Measurements from ENCODE around the gene TMPRSS3.

Gene TMPRSS3

DNA sequence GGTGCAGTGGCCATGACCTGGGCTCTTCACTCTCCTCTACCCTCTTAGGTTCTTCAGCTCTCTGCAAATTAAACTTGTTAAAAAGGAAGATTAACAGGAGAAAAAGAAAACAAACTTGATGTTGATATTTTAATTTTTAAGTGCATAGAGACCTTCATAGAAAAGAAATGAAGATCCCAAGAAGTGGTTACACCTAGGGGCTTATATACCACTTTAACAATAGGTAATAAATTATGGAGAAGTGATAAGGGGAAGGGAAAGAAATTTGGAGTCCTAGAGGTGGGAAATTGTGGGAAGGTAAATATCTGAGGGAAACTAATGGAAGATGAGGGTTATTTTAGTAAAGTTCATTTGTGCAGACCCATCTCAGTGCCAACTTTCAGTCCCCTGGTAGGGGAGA is 64.2 kb downstream of the TMPRSS3 start:
- no peak for TF ChIP-seq ARNTL (CRISPR knock-in tag; IDR thresholded peaks at IDR 0.05; ENCODE audit: borderline replicate concordance, low read depth)
- TF ChIP-seq GLIS3 (CRISPR knock-in tag; IDR thresholded peaks at IDR 0.05): no peak
- TF ChIP-seq OSR1 (CRISPR knock-in tag; IDR thresholded peaks at IDR 0.05): no peak
- TF ChIP-seq ZNF565 (CRISPR knock-in tag; conservative IDR thresholded peaks at IDR 0.05; ENCODE audit: low read depth): no peak
- no peak for TF ChIP-seq ZC3H10 (CRISPR knock-in tag; IDR thresholded peaks at IDR 0.05)
- no peak for TF ChIP-seq ZFP3 (CRISPR knock-in tag; IDR thresholded peaks at IDR 0.05)
- TF ChIP-seq TOX (CRISPR knock-in tag; IDR thresholded peaks at IDR 0.05; ENCODE audit: borderline replicate concordance): no peak
- TF ChIP-seq, protein P1, sequence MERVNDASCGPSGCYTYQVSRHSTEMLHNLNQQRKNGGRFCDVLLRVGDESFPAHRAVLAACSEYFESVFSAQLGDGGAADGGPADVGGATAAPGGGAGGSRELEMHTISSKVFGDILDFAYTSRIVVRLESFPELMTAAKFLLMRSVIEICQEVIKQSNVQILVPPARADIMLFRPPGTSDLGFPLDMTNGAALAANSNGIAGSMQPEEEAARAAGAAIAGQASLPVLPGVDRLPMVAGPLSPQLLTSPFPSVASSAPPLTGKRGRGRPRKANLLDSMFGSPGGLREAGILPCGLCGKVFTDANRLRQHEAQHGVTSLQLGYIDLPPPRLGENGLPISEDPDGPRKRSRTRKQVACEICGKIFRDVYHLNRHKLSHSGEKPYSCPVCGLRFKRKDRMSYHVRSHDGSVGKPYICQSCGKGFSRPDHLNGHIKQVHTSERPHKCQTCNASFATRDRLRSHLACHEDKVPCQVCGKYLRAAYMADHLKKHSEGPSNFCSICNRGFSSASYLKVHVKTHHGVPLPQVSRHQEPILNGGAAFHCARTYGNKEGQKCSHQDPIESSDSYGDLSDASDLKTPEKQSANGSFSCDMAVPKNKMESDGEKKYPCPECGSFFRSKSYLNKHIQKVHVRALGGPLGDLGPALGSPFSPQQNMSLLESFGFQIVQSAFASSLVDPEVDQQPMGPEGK (CRISPR knock-in tag; IDR thresholded peaks at IDR 0.05; ENCODE audit: borderline replicate concordance): no peak
- no peak for TF ChIP-seq SNAI2 (CRISPR knock-in tag; IDR thresholded peaks at IDR 0.05)
- no peak for TF ChIP-seq CSRNP3 (CRISPR knock-in tag; IDR thresholded peaks at IDR 0.05)
- no peak for TF ChIP-seq BACH2 (CRISPR knock-in tag; IDR thresholded peaks at IDR 0.05; ENCODE audit: borderline replicate concordance)
- no peak for TF ChIP-seq ZNF8 (CRISPR knock-in tag; IDR thresholded peaks at IDR 0.05)
- TF ChIP-seq TCF4 (CRISPR knock-in tag; IDR thresholded peaks at IDR 0.05; ENCODE audit: borderline replicate concordance): no peak
- TF ChIP-seq, protein P2, sequence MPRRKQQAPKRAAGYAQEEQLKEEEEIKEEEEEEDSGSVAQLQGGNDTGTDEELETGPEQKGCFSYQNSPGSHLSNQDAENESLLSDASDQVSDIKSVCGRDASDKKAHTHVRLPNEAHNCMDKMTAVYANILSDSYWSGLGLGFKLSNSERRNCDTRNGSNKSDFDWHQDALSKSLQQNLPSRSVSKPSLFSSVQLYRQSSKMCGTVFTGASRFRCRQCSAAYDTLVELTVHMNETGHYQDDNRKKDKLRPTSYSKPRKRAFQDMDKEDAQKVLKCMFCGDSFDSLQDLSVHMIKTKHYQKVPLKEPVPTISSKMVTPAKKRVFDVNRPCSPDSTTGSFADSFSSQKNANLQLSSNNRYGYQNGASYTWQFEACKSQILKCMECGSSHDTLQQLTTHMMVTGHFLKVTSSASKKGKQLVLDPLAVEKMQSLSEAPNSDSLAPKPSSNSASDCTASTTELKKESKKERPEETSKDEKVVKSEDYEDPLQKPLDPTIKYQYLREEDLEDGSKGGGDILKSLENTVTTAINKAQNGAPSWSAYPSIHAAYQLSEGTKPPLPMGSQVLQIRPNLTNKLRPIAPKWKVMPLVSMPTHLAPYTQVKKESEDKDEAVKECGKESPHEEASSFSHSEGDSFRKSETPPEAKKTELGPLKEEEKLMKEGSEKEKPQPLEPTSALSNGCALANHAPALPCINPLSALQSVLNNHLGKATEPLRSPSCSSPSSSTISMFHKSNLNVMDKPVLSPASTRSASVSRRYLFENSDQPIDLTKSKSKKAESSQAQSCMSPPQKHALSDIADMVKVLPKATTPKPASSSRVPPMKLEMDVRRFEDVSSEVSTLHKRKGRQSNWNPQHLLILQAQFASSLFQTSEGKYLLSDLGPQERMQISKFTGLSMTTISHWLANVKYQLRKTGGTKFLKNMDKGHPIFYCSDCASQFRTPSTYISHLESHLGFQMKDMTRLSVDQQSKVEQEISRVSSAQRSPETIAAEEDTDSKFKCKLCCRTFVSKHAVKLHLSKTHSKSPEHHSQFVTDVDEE (CRISPR knock-in tag; IDR thresholded peaks at IDR 0.05): no peak
- TF ChIP-seq ZNF70 (CRISPR knock-in tag; IDR thresholded peaks at IDR 0.05): no peak
- no peak for TF ChIP-seq RARB (CRISPR knock-in tag; IDR thresholded peaks at IDR 0.05)
- no peak for TF ChIP-seq CSDC2 (CRISPR knock-in tag; IDR thresholded peaks at IDR 0.05)
- no peak for ATAC-seq

DNA sequence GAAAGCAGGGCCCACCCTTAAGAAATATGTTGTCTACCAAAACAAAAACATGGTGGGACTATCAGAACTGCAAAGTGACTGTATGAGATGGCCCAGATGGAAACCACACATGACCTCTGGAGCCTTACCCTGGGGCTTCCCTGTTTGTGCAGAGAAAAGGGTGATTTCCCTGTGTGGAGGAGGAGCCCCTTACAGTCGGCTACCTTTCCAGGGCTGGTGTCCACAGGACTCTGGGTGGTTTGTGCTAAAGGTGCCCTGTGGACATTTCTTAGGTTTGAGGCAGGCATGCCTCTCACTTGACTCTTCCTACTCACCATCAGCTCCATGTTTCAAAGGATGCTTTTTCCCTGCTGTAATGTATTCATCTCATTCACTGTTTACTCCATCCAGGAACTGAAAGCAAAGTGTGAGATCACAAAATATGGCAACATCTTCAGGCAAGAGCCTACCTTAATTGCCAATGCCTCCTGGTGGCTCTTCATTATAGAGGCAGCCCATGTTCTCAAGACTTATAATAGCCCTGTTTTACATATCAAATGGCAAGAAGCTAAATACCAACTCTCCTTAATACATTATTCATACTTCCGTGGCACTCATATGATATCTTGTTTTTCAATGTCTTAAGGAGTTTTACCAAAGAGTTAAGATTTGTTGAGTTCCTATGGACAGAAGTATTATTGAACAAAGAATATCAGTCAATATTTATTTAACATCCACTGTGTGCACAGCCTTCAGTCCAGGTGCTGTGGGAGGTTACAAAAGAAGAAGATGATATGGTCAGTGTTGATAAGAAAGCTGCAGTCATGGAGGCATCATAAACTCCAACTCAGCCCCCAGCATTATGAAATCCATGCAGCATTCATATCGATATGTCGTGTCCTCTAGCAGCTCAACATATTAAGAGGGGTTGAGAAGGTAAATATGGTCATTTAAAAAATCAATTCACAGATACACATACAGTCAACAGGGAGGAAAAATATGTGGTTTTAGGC is 65.2 kb downstream of the TMPRSS3 start:
- no peak for TF ChIP-seq ISL1 (CRISPR knock-in tag; IDR thresholded peaks at IDR 0.05)
- ATAC-seq: no peak

GRCh38 chr21:42324896-42325295 is 71.0 kb downstream of the TMPRSS3 start:
- ATAC-seq: no peak
- TF ChIP-seq PPARA (CRISPR knock-in tag; IDR thresholded peaks at IDR 0.05; ENCODE audit: borderline replicate concordance): no peak
- TF ChIP-seq ESRRG (CRISPR knock-in tag; IDR thresholded peaks at IDR 0.05): no peak
- no peak for TF ChIP-seq ZC3H10 (CRISPR knock-in tag; IDR thresholded peaks at IDR 0.05)
- no peak for TF ChIP-seq GLIS3 (CRISPR knock-in tag; IDR thresholded peaks at IDR 0.05)
- TF ChIP-seq TOX (CRISPR knock-in tag; IDR thresholded peaks at IDR 0.05; ENCODE audit: borderline replicate concordance): no peak
- TF ChIP-seq, protein P2 (CRISPR knock-in tag; IDR thresholded peaks at IDR 0.05): no peak
- TF ChIP-seq, protein P1 (CRISPR knock-in tag; IDR thresholded peaks at IDR 0.05; ENCODE audit: borderline replicate concordance): no peak
